Raji (cell line): ENCODE results near the gene NAV2.

Experiments
- POLR2A ChIP-seq: IDR thresholded peaks from 2 replicates; pipeline ENCODE4 v1.6.1; 2011; ENCODE audit warnings: low read depth, low read length, control low read depth; ENCODE audit not compliant: insufficient read depth

The NAV2 gene

GRCh38 chr11:20026629-20027555 lies 314.3 kb downstream of the NAV2 start:
- no peak for TF ChIP-seq POLR2A

- no peak for TF ChIP-seq POLR2A
These were observed 314.9 kb downstream of the NAV2 start for GRCh38 chr11:20027556-20028013.

GRCh38 chr11:20029193-20029592 lies 316.6 kb downstream of the NAV2 start:
- no peak for TF ChIP-seq POLR2A

GRCh38 chr11:20030472-20030871 lies 317.8 kb downstream of the NAV2 start:
- no peak for TF ChIP-seq POLR2A

- TF ChIP-seq POLR2A = no peak
These were observed 318.7 kb downstream of the NAV2 start for GRCh38 chr11:20031155-20032001.

GRCh38 chr11:20032127-20032526 lies 319.5 kb downstream of the NAV2 start:
- TF ChIP-seq POLR2A = no peak

- no peak for TF ChIP-seq POLR2A
These were observed 320.1 kb downstream of the NAV2 start for GRCh38 chr11:20032577-20033260.

GRCh38 chr11:20033806-20034205 lies 321.2 kb downstream of the NAV2 start:
- no peak for TF ChIP-seq POLR2A

- TF ChIP-seq POLR2A = no peak
These were observed 322.3 kb downstream of the NAV2 start for GRCh38 chr11:20034941-20035340.

- TF ChIP-seq POLR2A = no peak
These were observed 322.7 kb downstream of the NAV2 start for GRCh38 chr11:20035375-20035700.

GRCh38 chr11:20035701-20036601 lies 323.3 kb downstream of the NAV2 start:
- no peak for TF ChIP-seq POLR2A

- TF ChIP-seq POLR2A = no peak
These were observed 324.1 kb downstream of the NAV2 start for GRCh38 chr11:20036626-20037335.

GRCh38 chr11:20037396-20038153 lies 324.9 kb downstream of the NAV2 start:
- no peak for TF ChIP-seq POLR2A
